Neuron (in vitro differentiated cells): ENCODE measurements around the gene OLIG1.
A peak's percentile ranks its signal among the peaks of the same experiment; 100 is the strongest.

Experiments used
- H2AFZ ChIP-seq: one replicate; pipeline ENCODE4 v1.6.1; 2013; ENCODE audit warnings: low read depth, mild to moderate bottlenecking, inconsistent platforms, low read length, moderate library complexity
- H3K27me3 ChIP-seq: one replicate; pipeline ENCODE4 v1.6.1; 2013; ENCODE audit warnings: low read length; ENCODE audit not compliant: insufficient read depth
- H3K36me3 ChIP-seq: one replicate; pipeline ENCODE4 v1.6.1; 2013; ENCODE audit warnings: low read length; ENCODE audit not compliant: insufficient read depth
- H3K4me1 ChIP-seq: one replicate; pipeline ENCODE4 v1.6.1; 2013; ENCODE audit warnings: low read length; ENCODE audit not compliant: insufficient read depth
- H3K4me3 ChIP-seq: 2 replicates; pipeline ENCODE4 v1.5.1; 2013; ENCODE audit warnings: mild to moderate bottlenecking, low read length, moderate library complexity
- H3K9me3 ChIP-seq: one replicate; pipeline ENCODE4 v1.6.1; 2013; ENCODE audit warnings: low read length

Gene OLIG1, protein sequence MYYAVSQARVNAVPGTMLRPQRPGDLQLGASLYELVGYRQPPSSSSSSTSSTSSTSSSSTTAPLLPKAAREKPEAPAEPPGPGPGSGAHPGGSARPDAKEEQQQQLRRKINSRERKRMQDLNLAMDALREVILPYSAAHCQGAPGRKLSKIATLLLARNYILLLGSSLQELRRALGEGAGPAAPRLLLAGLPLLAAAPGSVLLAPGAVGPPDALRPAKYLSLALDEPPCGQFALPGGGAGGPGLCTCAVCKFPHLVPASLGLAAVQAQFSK

GRCh38 chr21:33069994-33070743, at the start of gene OLIG1:
OLIG1 (plus strand) TSS chr21:33070141; CDS start chr21:33070247, 106 bp downstream.
- Histone ChIP-seq H3K27me3 (peaks cover 89% of the 10 kb centered on the region), H3K4me3 (peak within 1 kb of the TSS; percentile 39), H3K9me3 (peaks cover 10% of the 10 kb centered on the region), H3K36me3 (no peaks in the 10 kb centered on the region), H2AFZ (peak within 1 kb of the TSS; percentile 43), H3K4me1 (peaks cover 7% of the 10 kb centered on the region)

DNA sequence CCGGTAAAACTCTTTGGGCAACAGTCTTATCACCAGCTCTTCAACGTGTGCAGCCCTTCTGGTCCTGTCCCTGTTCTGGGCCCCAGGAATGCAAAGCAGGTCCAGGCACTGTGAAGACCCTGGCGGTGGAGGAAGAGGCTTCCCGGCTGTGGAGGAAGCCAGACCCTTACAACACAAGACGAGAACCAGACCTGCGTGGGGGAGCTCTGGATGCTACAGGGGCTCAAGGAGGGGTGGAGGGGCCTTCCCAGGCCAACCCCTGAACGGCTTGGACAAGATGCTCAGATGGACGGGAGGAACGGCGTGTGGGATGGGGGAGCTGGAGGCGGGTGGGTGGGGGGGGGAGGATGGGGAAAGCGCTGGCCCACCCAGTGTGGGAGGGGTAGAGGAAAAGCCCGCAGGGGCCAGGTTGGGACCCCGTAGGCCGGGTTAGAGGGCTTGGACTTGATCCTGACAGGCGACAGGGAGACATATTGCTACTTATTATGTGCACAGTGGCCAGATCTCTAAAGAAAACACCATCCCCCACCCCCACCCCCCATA, 49.3 kb upstream of the OLIG1 start:
- no peaks in the 10 kb centered on the region for H3K9me3 ChIP-seq
- peaks cover 66% of the 10 kb centered on the region for H3K27me3 ChIP-seq
- H3K36me3 ChIP-seq, result no peaks in the 10 kb centered on the region
- H3K4me3 ChIP-seq, result no peak overlapping the region
- no peak overlapping the region for H2AFZ ChIP-seq
- no peaks in the 10 kb centered on the region for H3K4me1 ChIP-seq

- Histone ChIP-seq H3K9me3 (no peaks in the 10 kb centered on the region), H3K27me3 (peaks cover 68% of the 10 kb centered on the region), H3K4me1 (no peaks in the 10 kb centered on the region), H3K36me3 (no peaks in the 10 kb centered on the region), H2AFZ (no peak overlapping the region), H3K4me3 (no peak overlapping the region)
Measured at GRCh38 chr21:33021150-33021549, 48.8 kb upstream of the OLIG1 start.

DNA sequence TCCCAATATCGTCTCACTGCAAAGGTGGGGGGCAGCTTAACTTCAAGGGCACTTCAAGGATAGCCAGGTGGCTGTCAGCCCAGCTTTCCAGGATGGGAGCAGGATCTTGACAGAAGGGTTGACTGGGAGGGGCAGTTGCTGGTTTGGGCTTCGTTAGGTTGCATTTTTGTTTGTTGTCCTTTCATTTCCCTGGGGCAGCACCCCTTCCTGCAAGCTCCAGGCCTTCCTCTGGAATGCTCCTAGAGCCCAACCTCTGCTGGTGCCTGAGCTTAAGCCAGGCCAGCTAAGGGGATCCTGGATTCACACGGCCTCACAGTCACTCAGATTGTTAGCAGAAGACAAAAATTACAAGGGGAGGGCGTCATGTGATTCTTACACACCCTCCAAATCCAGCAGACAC, 48.3 kb upstream of the OLIG1 start:
- H3K4me3 ChIP-seq, result no peak overlapping the region
- no peaks in the 10 kb centered on the region for H3K36me3 ChIP-seq
- no peak overlapping the region for H2AFZ ChIP-seq
- H3K4me1 ChIP-seq, result no peaks in the 10 kb centered on the region
- no peaks in the 10 kb centered on the region for H3K9me3 ChIP-seq
- H3K27me3 ChIP-seq, result peaks cover 72% of the 10 kb centered on the region

- Histone ChIP-seq H3K4me3 (no peak overlapping the region), H3K9me3 (peaks cover 2% of the 10 kb centered on the region), H3K27me3 (peaks cover 80% of the 10 kb centered on the region), H3K36me3 (no peaks in the 10 kb centered on the region), H2AFZ (no peak overlapping the region), H3K4me1 (no peaks in the 10 kb centered on the region)
Measured at GRCh38 chr21:33022489-33022827, 47.5 kb upstream of the OLIG1 start.

GRCh38 chr21:33022828-33023573, 46.9 kb upstream of the OLIG1 start:
- Histone ChIP-seq H2AFZ (no peak overlapping the region), H3K27me3 (peaks cover 84% of the 10 kb centered on the region), H3K4me3 (no peak overlapping the region), H3K9me3 (peaks cover 2% of the 10 kb centered on the region), H3K36me3 (no peaks in the 10 kb centered on the region), H3K4me1 (no peaks in the 10 kb centered on the region)

DNA sequence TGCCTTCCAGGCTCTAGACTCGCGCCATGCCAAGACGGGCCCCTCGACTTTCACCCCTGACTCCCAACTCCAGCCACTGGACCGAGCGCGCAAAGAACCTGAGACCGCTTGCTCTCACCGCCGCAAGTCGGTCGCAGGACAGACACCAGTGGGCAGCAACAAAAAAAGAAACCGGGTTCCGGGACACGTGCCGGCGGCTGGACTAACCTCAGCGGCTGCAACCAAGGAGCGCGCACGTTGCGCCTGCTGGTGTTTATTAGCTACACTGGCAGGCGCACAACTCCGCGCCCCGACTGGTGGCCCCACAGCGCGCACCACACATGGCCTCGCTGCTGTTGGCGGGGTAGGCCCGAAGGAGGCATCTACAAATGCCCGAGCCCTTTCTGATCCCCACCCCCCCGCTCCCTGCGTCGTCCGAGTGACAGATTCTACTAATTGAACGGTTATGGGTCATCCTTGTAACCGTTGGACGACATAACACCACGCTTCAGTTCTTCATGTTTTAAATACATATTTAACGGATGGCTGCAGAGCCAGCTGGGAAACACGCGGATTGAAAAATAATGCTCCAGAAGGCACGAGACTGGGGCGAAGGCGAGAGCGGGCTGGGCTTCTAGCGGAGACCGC, 46.3 kb upstream of the OLIG1 start:
- Histone ChIP-seq H2AFZ (no peak overlapping the region), H3K9me3 (peaks cover 2% of the 10 kb centered on the region), H3K27me3 (peaks cover 88% of the 10 kb centered on the region), H3K36me3 (no peaks in the 10 kb centered on the region), H3K4me3 (no peak overlapping the region), H3K4me1 (no peaks in the 10 kb centered on the region)

DNA sequence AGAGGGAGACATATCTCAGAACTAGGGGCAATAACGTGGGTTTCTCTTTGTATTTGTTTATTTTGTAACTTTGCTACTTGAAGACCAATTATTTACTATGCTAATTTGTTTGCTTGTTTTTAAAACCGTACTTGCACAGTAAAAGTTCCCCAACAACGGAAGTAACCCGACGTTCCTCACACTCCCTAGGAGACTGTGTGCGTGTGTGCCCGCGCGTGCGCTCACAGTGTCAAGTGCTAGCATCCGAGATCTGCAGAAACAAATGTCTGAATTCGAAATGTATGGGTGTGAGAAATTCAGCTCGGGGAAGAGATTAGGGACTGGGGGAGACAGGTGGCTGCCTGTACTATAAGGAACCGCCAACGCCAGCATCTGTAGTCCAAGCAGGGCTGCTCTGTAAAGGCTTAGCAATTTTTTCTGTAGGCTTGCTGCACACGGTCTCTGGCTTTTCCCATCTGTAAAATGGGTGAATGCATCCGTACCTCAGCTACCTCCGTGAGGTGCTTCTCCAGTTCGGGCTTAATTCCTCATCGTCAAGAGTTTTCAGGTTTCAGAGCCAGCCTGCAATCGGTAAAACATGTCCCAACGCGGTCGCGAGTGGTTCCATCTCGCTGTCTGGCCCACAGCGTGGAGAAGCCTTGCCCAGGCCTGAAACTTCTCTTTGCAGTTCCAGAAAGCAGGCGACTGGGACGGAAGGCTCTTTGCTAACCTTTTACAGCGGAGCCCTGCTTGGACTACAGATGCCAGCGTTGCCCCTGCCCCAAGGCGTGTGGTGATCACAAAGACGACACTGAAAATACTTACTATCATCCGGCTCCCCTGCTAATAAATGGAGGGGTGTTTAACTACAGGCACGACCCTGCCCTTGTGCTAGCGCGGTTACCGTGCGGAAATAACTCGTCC, 45.5 kb upstream of the OLIG1 start:
- no peaks in the 10 kb centered on the region for H3K36me3 ChIP-seq
- H3K9me3 ChIP-seq, result peaks cover 2% of the 10 kb centered on the region
- no peak overlapping the region for H3K4me3 ChIP-seq
- peaks cover 89% of the 10 kb centered on the region for H3K27me3 ChIP-seq
- no peaks in the 10 kb centered on the region for H3K4me1 ChIP-seq
- no peak overlapping the region for H2AFZ ChIP-seq

GRCh38 chr21:33025106-33025488, 44.8 kb upstream of the OLIG1 start:
- no peaks in the 10 kb centered on the region for H3K36me3 ChIP-seq
- no peaks in the 10 kb centered on the region for H3K4me1 ChIP-seq
- peak overlapping the region; percentile 64 for H2AFZ ChIP-seq
- H3K4me3 ChIP-seq, result peak overlapping the region; percentile 39
- H3K9me3 ChIP-seq, result peaks cover 2% of the 10 kb centered on the region
- H3K27me3 ChIP-seq, result peaks cover 91% of the 10 kb centered on the region

- H3K9me3 ChIP-seq, result peaks cover 2% of the 10 kb centered on the region
- no peaks in the 10 kb centered on the region for H3K4me1 ChIP-seq
- no peaks in the 10 kb centered on the region for H3K36me3 ChIP-seq
- H2AFZ ChIP-seq, result peak within 1 kb of the TSS; percentile 64
- peaks cover 93% of the 10 kb centered on the region for H3K27me3 ChIP-seq
- H3K4me3 ChIP-seq, result peak within 1 kb of the TSS; percentile 39
Measured at GRCh38 chr21:33025489-33026442, 44.2 kb upstream of the OLIG1 start, which contains the start of gene OLIG2. OLIG2 (plus strand) TSS chr21:33025935; CDS start chr21:33026863, 928 bp downstream.

DNA sequence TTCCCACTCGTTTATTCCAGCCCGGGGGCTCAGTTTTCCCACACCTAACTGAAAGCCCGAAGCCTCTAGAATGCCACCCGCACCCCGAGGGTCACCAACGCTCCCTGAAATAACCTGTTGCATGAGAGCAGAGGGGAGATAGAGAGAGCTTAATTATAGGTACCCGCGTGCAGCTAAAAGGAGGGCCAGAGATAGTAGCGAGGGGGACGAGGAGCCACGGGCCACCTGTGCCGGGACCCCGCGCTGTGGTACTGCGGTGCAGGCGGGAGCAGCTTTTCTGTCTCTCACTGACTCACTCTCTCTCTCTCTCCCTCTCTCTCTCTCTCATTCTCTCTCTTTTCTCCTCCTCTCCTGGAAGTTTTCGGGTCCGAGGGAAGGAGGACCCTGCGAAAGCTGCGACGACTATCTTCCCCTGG, 43.5 kb upstream of the OLIG1 start:
- Histone ChIP-seq H3K36me3 (no peaks in the 10 kb centered on the region), H2AFZ (no peak overlapping the region), H3K4me3 (no peak overlapping the region), H3K27me3 (peaks cover 94% of the 10 kb centered on the region), H3K4me1 (no peaks in the 10 kb centered on the region), H3K9me3 (peaks cover 2% of the 10 kb centered on the region)
